Lower leg skin (tissue), 4 donors: ENCODE results near the gene ALG6. TPM values are rescaled to one million over a fixed set of nuclear protein-coding genes. Genes with fewer than 3 reads are reported as not detected.

Source experiments
- DNase-seq, 2 donors: peaks; one replicate each; pipeline ENCODE4 v3.0.0-alpha.2; 2019; ENCODE audit warnings: low spot score in 2 of 2
- H3K4me3 ChIP-seq: fragments of 200-600 bp; sonication (generic); 2 replicates; pipeline ENCODE4 v1.5.1; 2017; ENCODE audit warnings: mild to moderate bottlenecking, low read depth; ENCODE audit not compliant: poor library complexity, severe bottlenecking
- CTCF ChIP-seq, 3 donors: fragments of 450-650 bp; IDR thresholded peaks; one replicate each; pipeline ENCODE4 v1.5.1; 2016; ENCODE audit warnings: antibody characterized with exemption in 3 of 3, mild to moderate bottlenecking in 3 of 3, moderate library complexity in 2 of 3
- POLR2A ChIP-seq, 2 donors: fragments of 450-650 bp; IDR thresholded peaks; one replicate each; pipeline ENCODE4 v1.6.1; 2016 to 2017; ENCODE audit warnings: antibody characterized with exemption in 2 of 2, mild to moderate bottlenecking in 1 of 2, moderate library complexity in 1 of 2
- WGBS, 2 donors: methylation state at CpG; one replicate each; pipeline ENCODE4 v1.1.5; 2018; 5-methylcytosine and 5-hydroxymethylcytosine counted together
- intact Hi-C: fragments of 100-400 bp; cut with DNase I; formaldehyde crosslinking; loops from one replicate; pipeline ENCODE4 v1.15.0; 2023; ENCODE audit warnings: low total_unique reads
- total RNA-seq, 4 donors: library from RNA; depleted of rRNA; stranded (reverse); fragments of >200 nt; gene quantifications; one replicate each; pipeline ENCODE4 v1.1.0, GENCODE V29; 2016

Gene ALG6
- total RNA-seq = 10 to 100 TPM in 3 of 4 donors, 1 to 10 TPM in 1; 8.4 to 14.7 (median 12.3) TPM

- peak; percentile 87 to 97 for DNase-seq
- intact Hi-C loops = no loop called here
- peak within 1 kb of the TSS; percentile 78 for H3K4me3 ChIP-seq
- WGBS, 2 donors = 1 to 2% methylated on average over 18 to 29 of the region's 77 CpGs
- no peak for TF ChIP-seq CTCF (IDR thresholded peaks at IDR 0.05)
- no peak for TF ChIP-seq POLR2A (IDR thresholded peaks at IDR 0.05)
Measured at GRCh38 chr1:63367215-63368103, at the start of gene ALG6. Gene ALG6 (plus strand): TSS chr1:63367627. CDS start chr1:63370978, 3,351 bp downstream.

GRCh38 chr1:63317817-63318152 is 49.6 kb upstream of the ALG6 start:
- no peak overlapping the region for H3K4me3 ChIP-seq
- 6 to 12% methylated on average over 14 of the region's 14 CpGs for WGBS, 2 donors
- intact Hi-C loops = no loop called here
- no peak for TF ChIP-seq POLR2A (IDR thresholded peaks at IDR 0.05)
- TF ChIP-seq CTCF (IDR thresholded peaks at IDR 0.05) = no peak
- no peak for DNase-seq

GRCh38 chr1:63318201-63318979 is 49.0 kb upstream of the ALG6 start:
- peak in 1 of 2 donors; percentile 80 for DNase-seq
- 20 to 30% methylated on average over 28 of the region's 28 CpGs for WGBS, 2 donors
- TF ChIP-seq POLR2A (IDR thresholded peaks at IDR 0.05) (no peak), CTCF (IDR thresholded peaks at IDR 0.05) (no peak)
- intact Hi-C loops = no loop called here
- H3K4me3 ChIP-seq = no peak overlapping the region

- intact Hi-C loops = no loop called here
- no peak overlapping the region for H3K4me3 ChIP-seq
- 12 to 19% methylated on average over 51 to 59 of the region's 60 CpGs for WGBS, 2 donors
- TF ChIP-seq CTCF (IDR thresholded peaks at IDR 0.05) (no peak), POLR2A (IDR thresholded peaks at IDR 0.05) (no peak)
- peak in 1 of 2 donors; percentile 82 for DNase-seq
Measured at GRCh38 chr1:63319046-63320021, 48.1 kb upstream of the ALG6 start.

- no peak overlapping the region for H3K4me3 ChIP-seq
- intact Hi-C loops = no loop called here
- TF ChIP-seq POLR2A (IDR thresholded peaks at IDR 0.05) = no peak
- no peak for TF ChIP-seq CTCF (IDR thresholded peaks at IDR 0.05)
- DNase-seq = peak in 1 of 2 donors; percentile 84
- WGBS, 2 donors = 18 to 22% methylated on average over 46 to 47 of the region's 47 CpGs
Measured at GRCh38 chr1:63320022-63320721, 47.3 kb upstream of the ALG6 start.
